Muscle of back (tissue), 11 donors: Measurements from ENCODE around the gene DSCAML1. TPM values are rescaled to one million over a fixed set of nuclear protein-coding genes. Genes with fewer than 3 reads are reported as not detected.
"Not testable (repeated sequence)": the region's sequence is repeated elsewhere in the genome, so short reads cannot be mapped to it uniquely, and the experiment has no call there.

Experiments used
- DNase-seq, 3 donors: peaks; one replicate each; pipeline versions ENCODE4 v3.0.0 to v3.0.0-alpha.2; 2013
- polyA plus RNA-seq, 10 donors: library from polyadenylated mRNA; unstranded; fragments of 120-200 nt; gene quantifications; one replicate each; pipeline ENCODE4 v1.2.1, GENCODE V29; 2013; ENCODE audit not compliant: insufficient read length in 10 of 10

Gene DSCAML1
- polyA plus RNA-seq, 10 donors = 0.28 to 1.3 (median 0.57) TPM

GRCh38 chr11:117820071-117820470 lies 23.1 kb upstream of the DSCAML1 start:
- DNase-seq = no peak

DNA sequence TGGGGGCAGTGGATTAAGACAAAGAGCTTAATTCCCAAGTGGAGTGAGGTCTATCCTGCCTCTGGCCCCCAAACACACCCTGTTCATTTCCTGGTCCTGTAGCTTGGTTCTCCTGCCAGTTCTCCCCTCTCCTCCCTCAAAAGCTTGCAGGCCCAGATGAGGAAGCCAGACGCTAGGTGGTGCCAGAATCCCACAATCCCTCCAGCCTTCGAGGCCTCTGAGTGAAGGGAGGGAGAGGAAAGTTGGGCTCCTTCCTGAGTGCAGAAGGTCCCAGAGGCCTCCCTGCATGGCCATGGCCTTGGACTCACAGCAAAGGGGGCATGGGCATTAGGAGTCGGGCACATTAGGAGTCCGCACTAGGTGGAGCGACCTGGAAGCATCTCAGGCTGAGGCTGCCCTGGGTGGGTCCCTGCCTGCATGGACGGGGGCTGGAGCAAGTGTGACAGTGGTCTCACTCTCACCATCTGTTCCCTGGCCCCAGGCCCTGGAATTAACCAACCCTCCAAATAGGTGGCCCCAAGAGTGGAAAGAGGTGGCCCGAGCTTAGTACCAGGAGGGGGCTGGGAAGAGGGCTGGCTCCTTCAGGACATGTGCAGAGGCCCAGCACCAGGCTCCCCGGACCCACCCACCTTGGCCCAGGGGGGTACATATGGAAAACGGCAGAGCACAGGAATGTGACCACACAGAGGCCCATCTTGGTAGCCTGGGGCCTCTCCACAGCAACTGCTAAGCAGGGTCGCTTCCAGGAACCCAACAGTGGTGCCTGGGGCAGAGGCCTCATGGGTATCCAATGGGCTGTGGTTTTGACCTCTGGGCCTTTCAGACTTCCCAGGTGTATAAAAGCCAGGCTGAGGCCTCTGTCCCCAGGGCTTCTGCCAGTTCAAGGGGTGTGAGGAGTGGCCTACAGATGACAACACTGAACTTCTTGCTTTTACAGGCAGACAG lies 22.4 kb upstream of the DSCAML1 start:
- DNase-seq = peak; percentile 77 to 93 (median 88)

GRCh38 chr11:117818041-117818873 lies 21.2 kb upstream of the DSCAML1 start:
- no peak for DNase-seq

GRCh38 chr11:117817368-117818040 lies 20.5 kb upstream of the DSCAML1 start:
- DNase-seq = peak; percentile 78 to 94 (median 91)

DNA sequence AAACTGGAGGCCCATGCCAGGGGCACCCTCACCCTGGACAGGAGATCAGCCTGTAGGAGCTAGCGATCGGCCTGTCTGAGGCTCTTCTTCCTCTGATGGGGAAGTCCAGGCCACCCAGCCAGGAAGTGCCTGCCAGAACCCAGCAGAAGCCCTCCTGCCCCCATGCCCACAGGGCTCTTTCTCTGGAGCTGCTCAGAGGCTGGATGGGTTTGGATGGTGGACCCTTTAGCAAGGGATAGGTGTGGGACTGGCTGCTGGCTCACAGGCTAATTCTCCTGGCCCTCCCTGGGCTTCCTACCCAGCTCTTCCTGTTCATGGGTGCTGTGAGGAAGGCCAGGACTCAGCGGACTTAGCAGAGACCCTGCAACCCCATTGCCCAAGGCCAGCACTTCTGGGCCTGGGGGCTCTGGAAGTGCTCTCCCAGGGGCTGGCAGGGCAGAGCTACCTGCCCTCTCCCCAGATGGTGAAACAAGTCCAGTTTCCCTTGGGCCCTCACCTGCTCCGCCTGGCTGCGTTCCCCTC lies 19.9 kb upstream of the DSCAML1 start:
- DNase-seq = peak in 1 of 3 donors; percentile 37

DNA sequence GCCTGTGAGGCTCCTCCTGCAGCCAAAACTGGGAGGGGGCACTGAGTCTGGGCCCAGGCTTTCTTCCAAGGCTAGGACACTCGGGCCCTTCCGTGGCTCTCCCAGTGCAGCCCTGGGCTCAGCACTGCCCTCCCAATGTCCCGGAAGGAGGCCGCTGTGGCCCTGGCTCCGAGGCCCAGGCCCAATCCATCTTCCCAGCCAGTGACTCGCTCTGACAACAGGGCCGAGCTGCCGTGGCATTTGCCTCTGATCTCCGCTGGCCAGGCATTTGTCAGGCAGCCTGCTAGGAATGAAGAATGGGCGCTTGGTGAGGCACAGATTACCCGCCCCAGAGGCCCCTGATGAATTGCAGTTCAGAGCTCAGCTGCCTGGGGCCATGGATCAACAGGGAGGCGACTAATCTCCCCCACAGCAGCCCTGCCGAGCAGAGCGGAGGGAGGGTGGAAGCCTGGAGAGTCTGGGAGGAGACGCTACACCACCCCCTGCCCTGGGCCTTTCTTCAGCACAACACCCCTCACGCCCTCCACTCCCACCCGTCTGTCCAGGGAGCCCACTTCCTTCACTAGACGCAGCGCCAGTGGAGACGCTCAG lies 19.2 kb upstream of the DSCAML1 start:
- peak in 1 of 3 donors; percentile 64 for DNase-seq

- peak in 1 of 3 donors; percentile 51 for DNase-seq
Observed at GRCh38 chr11:117815262-117815803, 18.3 kb upstream of the DSCAML1 start.

- DNase-seq = peak in 1 of 3 donors; percentile 69
Observed at GRCh38 chr11:117814766-117815261, 17.8 kb upstream of the DSCAML1 start.

DNA sequence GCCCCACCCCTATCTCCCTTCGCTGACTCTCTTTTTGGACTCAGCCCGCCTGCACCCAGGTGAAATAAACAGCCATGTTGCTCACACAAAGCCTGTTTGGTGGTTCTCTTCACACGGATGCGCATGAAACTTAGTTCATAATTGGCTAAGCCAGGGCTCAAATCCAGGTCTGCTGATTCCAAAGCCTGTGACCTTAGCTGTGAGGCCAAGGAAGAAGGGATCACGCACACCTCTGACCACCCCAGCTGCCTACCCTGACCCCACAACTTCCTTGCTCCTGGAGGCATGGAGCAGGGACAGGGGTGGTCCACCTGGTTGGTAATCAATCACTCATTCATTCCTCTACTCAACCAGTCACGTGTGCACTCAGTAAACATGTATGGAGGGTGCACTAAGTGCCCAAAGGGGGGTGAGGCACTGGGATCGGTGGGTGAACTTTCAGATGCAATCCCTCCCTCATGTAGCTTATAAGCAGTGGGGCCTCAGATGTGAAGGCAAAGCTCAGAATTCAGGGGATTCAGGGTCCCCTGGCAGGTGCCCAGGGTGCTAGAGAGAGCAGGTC lies 17.3 kb upstream of the DSCAML1 start:
- no peak for DNase-seq

- not testable (repeated sequence) for DNase-seq
Observed at GRCh38 chr11:117810056-117810451, 13.0 kb upstream of the DSCAML1 start.

DNA sequence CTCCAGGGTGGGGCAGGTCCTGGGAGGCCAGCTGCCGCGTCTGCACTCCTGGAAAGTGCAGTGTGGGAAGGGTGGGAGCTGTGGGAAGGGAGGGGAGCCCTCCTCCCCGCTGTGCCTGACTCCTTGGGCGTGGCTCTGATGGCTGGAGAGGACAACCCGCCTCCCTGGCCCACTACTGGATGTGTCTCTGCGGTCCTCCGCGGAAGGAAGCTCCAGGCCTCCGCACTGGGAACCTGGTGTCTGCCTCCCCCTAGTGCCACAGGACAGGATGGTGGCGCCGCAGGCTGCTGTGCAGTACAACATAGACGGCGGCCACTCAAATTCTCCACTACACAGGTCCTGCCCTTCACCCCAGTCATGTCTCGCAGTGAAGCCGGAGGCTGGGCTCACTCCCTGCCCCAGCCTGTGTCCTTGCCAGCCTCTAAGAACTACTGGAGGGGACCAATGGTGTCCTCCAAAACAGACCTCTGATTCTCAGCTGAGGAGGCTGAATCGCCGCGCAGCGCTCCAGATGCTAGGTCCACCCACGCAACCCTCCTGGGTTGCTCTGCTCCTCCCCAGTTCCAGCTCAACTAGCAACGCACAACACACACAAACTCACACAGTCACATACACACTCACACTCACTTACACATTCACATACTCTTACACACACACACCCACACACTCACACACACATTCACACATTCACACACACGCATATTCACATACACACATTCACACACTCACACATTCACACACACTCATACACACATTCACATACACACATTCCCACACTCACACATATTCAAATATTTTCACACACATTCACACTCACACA lies 12.4 kb upstream of the DSCAML1 start:
- DNase-seq = peak in 2 of 3 donors; percentile 73 to 86

DNA sequence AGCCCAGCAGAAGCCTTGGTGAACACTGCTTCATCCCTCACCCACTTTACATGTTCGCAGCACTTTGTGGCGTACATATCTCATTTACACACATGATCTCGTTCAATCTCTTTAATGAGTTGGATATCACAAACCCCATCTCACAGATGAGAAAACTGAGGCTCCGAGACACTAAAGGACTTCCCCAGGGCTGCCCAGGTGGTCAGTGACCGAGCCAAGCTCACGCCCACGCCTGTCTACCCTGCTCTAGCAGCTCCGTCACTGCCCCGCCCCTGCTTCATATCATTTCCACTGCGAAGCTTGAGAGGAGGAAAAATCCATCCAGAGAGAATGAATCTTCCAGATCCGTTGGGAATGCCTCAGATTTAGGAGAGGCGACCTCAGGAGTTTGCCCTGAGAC lies 11.8 kb upstream of the DSCAML1 start:
- no peak for DNase-seq

DNA sequence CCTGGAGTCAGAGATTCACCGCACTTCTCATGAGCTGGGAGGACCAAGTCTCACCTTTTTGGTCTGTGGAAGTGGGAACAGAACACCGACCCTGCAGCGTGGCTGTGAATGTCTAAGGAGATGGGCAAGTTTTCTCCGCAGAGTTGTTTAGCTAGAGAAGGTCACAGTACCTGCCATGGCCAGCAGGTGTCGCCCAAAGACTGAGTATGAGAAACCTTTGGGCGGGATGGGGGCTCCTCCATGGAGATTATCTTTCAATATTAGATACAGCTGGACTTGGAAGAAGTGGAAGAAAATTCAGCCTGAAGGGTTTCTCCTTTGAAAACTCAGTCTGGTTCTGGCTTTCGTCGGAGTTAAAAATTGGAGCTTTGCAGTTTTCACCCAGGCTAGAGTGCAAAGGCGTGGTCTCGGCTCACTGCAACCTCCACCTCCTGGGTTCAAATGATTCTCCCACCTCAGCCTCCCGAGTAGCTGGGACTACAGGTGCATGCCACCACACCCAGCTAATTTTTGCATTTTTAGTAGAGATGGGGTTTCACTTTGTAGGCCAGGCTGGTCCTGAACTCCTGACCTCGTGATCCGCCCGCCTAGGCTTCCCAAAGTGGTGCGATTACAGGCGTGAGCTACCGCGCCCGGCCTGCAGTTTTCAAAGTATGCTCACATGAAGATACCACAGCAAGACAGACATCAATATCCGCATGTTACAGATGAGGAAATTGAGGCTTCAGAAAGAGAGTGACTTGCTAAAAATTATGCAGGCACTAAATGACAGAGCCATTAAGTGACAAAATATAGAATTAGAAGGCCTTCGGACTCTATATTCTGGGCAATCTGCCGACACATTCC lies 10.7 kb upstream of the DSCAML1 start:
- peak; percentile 68 to 89 (median 85) for DNase-seq

DNA sequence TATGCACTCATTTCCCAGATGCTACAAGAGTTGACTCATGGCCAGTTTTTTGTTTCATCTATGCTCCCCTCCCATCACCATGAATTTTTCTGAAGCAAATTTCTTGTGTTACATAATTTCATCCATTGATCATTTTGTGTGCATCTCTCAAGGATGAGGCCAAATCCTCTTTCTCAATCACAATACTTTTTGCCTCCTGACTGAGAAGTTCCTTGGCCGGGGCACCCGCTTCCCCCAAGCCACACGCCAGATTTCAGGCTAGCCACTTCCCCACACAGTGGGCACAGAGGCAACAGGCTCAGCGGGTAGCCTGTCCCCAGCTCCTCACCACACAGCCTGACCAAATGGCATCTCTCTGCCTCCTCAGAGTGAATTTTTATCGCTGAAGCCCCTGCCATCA lies 9.8 kb upstream of the DSCAML1 start:
- no peak for DNase-seq

- no peak for DNase-seq
Observed at GRCh38 chr11:117805045-117805444, 8.0 kb upstream of the DSCAML1 start.

DNA sequence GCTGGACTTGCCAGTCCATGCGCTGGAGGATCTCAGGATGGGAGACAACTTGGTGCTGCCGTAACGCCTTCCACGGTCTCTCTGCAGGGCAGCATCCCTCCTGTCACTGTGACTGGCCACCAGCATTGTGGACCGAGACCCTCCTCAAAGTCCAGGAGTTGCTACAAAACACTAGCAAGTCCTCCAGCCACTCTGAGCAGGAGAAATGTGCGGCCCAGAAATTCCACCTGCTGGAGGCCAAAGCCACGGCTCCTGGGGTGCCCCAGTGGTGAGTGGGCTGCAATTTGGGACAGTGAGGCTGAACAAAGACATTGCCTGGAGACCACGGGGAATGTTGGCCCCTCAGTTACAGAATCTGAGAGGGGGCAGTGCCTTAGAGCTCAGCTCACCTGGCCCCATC lies 6.9 kb upstream of the DSCAML1 start:
- DNase-seq = no peak

DNA sequence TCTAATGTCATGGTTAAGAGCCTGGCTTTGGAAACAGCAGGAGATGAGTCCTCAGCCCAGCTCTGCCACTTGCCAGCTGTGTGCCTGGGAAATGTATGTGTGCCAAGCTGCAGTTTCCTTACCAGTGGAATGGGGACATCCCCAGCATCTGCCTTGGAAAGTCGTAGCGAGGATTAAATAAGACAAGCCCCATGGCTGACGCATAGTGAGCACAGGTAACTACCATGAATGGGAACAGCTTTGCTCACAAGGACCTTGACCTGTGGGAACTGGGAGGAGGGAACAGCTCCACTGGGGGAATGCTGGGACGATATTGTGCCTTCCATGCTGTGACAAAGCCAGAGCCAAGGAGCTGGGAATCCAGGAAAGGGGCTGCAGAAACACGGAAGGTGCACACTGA lies 2.6 kb upstream of the DSCAML1 start:
- no peak for DNase-seq

DNA sequence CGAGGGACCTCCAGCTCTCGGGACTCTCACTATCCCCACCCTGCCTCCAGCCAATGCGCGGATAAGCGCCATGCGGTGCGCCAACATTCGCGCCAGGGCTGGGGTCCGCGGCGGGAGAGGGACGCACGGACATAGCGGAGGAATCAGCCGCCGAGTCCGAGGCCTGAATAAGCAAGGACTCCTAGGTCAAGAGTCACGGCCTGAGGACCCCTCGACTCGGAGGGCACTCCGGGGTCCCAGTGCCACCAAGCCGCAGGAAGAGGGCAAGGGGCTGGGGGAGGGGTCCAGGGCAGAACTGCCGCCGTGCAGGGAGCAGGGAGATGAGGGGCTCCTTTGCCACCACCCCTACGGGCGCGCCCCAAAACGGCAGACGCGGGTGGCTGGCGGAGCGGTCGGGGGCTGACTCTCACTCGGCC lies 552 bp downstream of the DSCAML1 start:
- DNase-seq = no peak
